HG03565 (cell line): ENCODE data around the gene TRIM32.

ENCODE experiments used
- ATAC-seq: cut with Tn5 transposase; IDR thresholded peaks from one replicate; pipeline ENCODE4 v1.9.1; 2021; ENCODE audit warnings: mild to moderate bottlenecking, moderate library complexity; ENCODE audit not compliant: unreplicated experiment

The TRIM32 gene, protein sequence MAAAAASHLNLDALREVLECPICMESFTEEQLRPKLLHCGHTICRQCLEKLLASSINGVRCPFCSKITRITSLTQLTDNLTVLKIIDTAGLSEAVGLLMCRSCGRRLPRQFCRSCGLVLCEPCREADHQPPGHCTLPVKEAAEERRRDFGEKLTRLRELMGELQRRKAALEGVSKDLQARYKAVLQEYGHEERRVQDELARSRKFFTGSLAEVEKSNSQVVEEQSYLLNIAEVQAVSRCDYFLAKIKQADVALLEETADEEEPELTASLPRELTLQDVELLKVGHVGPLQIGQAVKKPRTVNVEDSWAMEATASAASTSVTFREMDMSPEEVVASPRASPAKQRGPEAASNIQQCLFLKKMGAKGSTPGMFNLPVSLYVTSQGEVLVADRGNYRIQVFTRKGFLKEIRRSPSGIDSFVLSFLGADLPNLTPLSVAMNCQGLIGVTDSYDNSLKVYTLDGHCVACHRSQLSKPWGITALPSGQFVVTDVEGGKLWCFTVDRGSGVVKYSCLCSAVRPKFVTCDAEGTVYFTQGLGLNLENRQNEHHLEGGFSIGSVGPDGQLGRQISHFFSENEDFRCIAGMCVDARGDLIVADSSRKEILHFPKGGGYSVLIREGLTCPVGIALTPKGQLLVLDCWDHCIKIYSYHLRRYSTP

GRCh38 chr9:116687074-116687753, at the start of gene TRIM32:
Gene TRIM32, plus strand, starts transcription at chr9:116687305. Its CDS starts 10,438 bp downstream, at chr9:116697743.
- ATAC-seq: peak; percentile 99

DNA sequence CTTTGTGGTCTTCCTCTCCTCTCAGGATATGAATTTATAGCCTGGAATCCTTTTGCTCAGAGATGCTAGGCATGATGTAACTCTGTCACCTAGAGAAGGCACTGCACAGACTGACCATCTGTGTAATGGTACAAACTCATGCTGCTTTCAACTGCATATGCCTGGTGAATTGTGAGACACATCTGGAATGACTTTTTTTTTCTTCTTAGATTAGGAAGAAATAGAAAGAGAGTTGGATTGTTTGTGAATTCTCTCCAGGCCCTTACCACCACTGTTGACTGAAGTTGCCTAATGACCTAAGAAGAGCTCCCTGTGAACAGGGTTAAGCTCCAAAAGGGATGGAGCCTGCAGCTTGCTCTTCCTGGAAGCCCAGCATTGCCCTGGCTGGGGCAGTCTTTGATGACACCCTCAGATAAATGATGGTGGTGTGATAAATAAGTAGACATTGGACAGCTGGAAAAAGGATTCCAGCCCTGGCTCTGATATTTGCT, 47.8 kb upstream of the TRIM32 start:
- ATAC-seq: no peak

- ATAC-seq: no peak
Observed at GRCh38 chr9:116641292-116642059, 45.6 kb upstream of the TRIM32 start.

DNA sequence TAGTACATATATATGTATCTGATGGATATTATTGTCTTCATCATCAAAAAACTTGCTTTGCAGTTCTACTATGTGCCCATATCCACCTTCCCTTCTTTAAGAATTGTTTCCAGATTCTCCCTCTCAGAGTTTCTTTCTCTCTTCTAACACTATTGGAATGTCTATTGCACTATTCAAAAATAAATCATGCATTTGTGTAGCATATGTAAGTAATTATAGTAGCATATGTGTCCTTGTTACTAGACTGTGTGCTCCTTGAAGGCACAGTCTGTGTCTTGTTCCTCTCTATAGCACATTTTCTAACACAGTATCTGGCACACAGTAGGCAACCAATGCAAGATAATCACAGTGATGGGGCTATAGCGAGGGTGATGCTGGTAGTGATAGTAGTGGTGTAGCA, 43.4 kb upstream of the TRIM32 start:
- ATAC-seq: no peak

GRCh38 chr9:116644091-116644688, 42.9 kb upstream of the TRIM32 start:
- ATAC-seq: no peak

DNA sequence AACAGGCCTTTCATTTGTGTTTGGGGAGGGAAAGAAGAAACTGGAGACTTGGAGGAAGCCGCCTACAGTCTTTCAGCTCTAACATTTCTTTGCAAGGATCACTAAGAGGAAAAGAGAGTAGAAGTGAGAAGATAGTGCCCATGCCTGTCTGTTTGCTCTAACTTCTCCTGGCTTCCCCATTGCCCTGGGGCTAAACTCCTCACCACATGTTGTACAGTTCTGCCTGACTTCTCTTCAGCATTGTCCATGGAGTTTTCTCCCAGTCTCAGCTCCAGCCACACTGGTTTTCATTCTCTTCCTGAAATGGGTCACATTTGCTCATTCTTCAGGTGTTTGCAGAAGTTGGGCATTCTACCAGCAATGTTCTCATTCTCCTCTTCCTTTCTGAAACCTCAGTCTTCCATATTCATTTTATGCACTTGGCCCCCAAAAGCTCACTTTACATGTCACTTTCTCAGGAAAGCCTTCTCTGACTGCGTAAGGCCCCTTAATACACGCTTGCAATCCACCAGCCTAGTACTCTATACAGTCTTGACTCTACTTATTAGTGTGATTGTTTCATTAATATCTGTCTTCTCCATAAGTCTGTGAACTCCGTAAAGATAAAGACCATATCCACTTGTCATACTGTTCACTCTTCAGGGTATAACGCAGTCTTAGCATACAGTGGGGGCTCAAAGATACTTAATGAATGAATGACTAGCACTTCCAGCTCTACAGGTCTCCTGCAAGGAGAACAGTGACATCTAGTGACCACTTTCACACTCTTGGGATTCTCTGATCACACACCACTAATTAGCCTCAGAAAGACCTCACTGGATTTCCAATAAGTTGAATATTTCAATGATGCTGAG, 40.2 kb upstream of the TRIM32 start:
- peak; percentile 67 for ATAC-seq

DNA sequence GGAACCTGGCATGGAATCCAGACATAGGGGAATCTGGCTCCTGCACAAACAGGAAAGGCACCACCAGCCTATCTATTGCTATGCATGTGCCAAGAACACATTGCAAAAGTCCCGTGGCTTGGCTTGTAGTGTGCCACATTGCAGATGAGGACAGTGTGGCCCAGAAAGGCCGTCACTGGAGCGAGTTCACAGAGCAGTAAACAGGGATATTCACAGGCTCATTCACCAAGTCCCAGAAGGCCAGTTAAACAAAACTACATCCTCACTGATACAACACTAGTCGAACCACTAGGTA, 39.6 kb upstream of the TRIM32 start:
- no peak for ATAC-seq

GRCh38 chr9:116653348-116654058, 33.6 kb upstream of the TRIM32 start:
- ATAC-seq: no peak

DNA sequence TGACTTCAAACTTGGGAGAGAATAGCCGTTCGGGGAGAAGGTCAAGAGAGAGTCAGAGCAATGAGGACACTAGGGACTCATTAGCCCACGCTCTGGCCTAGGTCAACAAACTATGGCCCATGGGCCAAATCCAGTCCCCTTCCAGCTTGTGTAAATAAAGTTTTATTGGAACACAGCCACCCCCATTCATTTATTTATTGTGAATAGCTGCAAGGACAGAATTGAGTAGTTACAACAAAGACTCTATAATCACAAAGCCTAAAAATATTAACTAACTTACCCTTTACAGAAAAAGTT, 33.1 kb upstream of the TRIM32 start:
- ATAC-seq: no peak

GRCh38 chr9:116656501-116656971, 30.6 kb upstream of the TRIM32 start:
- ATAC-seq: no peak

- ATAC-seq: no peak
Observed at GRCh38 chr9:116656977-116657376, 30.1 kb upstream of the TRIM32 start.

DNA sequence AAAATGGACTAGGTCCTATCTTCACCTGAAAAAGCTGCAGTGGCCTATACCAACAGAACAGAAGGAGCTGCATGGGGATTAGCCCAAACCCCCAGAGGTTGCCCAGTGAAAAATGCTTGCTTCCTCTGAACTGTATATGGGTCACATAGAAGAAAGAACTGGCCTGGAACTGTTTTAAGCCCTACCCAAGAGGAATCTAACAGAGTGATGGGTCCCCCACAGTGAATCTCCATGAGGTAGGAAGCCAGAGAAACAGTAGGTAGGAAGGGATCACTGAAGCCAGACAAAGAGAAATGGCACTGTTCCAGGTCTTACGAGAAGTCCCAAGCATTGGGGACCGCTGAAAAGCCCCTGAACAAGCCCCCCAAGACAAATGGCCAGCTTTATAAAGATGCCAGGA, 28.8 kb upstream of the TRIM32 start:
- no peak for ATAC-seq

GRCh38 chr9:116661037-116661954, 25.8 kb upstream of the TRIM32 start:
- peak; percentile 84 for ATAC-seq

- no peak for ATAC-seq
Observed at GRCh38 chr9:116662646-116663310, 24.3 kb upstream of the TRIM32 start.

GRCh38 chr9:116663581-116663980, 23.5 kb upstream of the TRIM32 start:
- no peak for ATAC-seq

DNA sequence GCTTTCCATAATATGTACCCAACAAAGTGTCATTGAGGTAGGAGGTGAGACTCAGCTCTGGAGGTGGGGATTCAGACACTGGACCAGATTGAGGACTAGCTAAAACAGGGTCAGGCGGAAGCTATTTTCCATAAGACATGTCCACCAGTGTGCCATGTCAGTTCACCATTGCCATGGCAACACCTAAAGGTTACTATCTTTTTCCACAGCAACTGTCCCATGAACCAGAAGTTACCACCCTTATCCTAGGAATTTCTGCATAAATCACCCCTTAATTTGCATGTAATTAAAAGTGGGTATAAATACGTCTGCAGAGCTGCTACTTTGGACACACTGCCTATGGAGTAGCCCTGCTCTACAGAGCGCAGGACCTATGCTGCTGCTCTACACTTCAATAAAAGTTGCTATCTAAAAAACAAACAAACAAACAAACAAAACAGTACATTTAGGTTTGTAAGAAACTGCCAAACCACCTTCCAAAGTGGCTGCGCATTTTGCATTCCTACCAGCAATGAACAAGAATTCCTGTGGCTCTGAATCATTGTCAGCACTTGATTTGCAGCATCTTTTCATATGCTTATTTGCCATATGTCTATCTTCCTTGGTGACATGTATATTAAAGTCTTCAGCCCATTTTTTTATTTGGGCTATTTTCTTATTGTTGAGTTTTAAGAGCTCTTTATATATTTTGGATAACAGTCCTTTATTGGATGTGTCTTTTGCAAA, 18.0 kb upstream of the TRIM32 start:
- no peak for ATAC-seq

DNA sequence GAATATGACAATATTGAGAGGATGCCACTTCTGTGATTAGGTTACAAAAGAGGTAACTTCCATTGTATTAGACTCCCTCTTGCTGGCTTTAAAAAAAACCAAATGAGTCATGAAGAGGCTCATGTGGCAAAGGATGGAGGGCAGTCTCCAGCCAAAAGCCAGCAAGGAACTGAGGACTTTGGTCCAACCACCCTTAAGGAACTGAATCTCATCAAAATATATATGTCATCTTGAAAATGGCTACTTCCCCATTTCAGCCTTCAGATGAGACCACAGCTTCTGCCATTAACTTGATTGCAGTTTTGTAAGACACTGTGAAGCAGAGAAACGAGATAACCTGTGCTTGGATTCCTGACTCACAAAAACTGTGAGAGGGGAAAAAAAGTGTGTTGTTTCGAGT, 15.5 kb upstream of the TRIM32 start:
- ATAC-seq: no peak
